ENCODE results near the gene TMOD2.

TMOD2 gene

DNA sequence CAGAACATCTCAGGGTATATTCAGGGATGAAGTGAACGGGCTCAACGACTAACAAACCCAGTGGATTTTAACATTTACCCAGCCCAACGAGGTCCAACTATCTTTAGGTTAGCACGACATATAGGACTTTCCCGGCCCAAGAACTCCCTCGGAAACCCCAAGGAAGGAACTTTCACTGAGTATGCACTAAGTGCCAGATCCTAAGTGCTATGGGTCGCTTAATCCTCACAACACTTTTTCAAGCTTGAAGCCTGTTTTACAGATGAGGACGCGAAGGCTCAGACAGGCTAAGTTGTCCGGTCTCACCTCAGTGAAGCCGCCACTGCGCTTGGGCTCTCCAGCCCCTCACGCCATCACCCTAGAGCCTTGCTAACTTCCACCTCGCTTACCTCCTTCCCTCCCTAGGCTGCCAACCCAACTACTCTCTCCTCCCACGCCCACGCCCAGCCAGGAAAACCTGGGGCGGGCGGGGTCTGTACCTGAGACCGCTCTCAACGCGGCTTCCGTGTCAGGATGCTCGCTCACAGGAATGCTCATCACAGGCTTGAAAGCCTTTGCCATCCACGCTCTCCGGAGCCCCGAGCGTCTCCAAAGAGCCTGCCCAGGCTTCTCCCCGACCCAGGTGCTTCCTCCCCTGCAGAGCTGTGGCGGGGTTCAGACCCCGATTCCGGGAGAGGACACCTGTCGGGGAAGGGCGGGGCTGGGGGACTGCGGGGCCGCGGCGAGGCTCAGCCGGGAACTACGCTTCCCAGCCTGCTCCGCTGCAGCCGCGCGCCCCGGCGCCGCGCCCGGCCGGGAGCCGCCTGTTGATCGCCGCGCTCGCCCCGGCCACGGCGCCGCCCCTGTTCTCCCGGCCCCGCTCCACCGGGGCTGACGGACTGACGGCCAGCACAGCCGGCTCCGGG lies at the start of gene TMOD2:
TMOD2 (plus strand) TSS at position 806 of the 905 bp plus-strand sequence. CDS start 14,845 bp downstream, outside the sequence.
- peak; percentile 34 for DNase-seq

DNA sequence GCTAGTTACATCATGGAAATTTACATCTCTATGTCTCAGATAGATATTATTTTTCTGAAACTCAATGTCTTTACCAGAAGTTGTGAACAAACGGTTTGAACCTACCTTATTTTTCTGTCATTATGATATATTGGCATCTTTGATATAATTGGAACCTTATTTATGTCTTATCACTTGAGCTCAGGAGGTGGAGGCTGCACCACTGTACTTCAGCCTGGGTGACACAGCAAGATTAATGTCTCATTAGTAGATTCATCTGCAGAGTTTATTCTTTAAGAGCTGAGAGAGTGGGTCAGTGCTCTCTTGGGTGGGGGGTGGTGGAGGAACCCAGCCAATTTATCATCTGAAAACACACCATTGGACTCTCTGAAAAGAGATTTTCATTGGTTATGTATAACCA lies 48.7 kb upstream of the TMOD2 start:
- no peak for DNase-seq

DNA sequence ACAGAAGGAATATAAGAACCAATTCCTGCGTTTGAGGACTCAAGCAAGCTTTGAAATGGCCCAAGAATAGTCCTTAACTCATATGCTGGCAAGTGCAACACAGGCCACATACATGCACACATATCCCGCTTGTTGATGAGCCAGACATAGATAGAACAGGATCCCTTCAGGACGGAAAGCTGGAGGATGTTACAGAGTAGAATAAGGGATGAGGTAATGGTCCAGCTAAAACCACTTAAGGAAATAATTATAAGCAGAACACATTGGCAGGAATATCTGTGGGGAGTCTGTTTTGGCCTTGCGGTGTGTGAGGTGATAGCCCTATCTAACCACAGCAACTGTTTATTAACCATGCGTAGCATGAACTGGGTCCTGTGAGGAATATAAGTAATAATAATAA lies 45.1 kb upstream of the TMOD2 start:
- DNase-seq: no peak

DNA sequence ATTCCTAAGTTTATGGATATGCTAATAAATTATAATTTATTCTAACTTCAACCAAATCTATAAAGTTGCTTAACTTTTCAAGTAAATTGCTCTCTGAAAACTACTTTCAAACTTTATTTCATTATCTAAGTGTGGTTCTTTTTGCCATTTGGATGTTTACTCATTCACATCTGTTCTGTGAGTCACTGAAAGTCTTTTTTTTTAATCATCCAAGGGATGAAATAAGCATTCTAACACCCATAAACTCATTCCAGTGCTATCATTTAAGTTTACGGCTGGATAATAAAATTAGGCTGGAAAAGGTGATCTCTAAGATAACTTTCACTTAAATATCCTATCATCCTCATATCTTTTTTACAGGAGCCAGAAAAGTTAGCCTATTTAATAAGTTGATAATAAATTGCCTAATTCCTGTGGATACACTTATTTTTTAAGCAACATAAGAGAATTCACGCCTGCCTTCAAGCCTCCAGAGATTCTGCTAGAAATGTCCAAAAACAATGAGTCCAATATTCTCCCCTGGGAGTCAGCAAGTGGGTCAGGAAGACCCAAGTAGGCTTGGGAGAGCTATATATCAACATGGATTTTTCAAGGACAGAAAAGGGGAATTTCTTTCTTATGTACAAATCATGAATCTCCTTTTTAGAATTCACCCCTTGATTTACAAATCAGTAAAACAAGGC lies 44.3 kb upstream of the TMOD2 start:
- DNase-seq: no peak

DNA sequence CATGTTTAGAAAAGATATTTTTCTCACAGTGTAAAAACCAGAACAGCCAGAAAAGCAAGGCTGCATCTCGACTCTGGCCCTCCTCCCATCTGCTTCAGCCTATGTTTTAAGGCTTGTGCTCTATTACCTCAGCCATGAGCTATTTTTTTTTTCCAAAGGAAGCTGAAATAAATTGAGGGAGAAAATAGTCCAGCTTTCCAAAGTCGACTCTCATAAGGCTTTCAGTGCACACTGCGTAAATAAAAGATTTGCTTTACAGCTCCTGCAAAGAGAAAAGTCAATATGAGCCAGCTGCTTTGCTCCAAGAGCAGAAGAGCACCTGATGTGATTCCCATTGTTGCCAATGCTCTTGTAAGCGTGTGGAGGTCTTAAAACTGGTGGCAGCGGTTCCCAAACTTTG lies 43.4 kb upstream of the TMOD2 start:
- peak; percentile 77 for DNase-seq

DNA sequence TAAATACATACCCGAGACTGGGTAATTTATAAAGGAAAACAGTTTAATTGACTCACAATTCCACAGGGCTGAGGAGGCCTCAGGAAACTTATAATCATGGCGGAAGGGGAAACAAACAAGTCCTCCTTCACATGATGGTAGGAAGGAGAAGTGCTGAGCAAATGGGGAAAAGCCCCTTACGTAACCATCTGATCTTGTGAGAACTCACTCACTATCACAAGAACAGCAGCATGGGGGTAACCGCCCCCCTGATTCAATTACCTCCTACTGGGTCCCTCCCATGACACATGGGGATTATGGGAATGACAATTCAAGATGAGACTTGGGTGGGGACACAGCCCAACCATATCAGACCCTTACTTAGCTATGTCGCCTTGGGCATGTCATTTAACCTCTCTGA lies 42.4 kb upstream of the TMOD2 start:
- no peak for DNase-seq

DNA sequence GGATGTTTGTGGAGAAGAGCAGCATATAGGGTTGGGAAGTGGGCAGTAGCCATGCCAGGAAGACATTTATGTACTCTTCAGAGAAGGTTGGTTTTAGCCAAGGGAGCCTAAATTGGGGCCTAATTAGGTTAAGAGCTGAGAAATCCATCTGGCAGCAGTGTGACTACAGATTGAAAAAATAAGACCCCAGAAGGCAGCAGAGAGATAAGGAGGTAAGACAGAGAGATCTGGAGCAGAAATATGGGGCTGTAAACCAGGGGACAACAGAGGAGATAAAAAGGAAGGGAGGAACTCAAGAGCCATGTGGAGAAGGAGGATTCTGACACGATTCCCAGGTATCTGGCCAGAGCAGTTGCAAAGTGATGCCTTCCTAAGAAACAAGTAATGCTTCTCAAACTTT lies 37.2 kb upstream of the TMOD2 start:
- DNase-seq: no peak

DNA sequence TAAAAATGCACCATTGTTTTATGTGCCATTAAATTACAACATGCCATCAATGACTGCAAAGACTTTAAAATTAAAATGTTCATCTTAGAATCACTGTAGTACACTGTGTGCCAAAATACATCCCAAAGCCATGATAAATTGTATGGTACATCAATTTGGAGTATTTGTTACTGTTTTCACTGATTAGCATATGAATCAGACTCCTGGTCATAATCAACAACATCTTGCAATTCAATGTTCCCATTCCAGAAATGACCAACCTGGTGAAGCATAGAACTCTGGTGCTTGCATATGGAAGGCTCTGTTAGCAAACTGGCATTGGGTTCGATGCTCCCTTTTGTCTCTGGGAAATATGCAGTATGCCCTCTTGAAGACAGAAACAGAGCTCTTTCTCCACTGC lies 36.5 kb upstream of the TMOD2 start:
- no peak for DNase-seq

DNA sequence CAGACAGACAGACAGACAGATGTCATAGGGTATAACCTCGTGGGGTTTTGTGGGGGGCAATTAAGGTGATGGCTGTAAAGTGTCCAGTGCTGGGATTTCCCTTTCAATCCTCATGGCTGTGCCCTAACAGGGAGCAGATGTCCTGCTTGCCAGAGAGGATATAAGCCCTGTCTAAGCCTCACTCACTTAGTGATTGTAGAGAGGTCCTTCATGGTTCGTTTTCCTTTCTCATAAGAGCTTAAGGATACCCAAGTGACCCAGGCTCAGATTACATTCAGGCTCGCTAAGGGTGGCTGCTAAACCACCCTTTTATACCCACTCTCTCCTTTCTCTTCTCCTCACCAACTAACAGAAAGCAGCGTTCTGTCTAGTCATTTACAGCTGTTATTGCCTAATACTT lies 33.2 kb upstream of the TMOD2 start:
- no peak for DNase-seq

DNA sequence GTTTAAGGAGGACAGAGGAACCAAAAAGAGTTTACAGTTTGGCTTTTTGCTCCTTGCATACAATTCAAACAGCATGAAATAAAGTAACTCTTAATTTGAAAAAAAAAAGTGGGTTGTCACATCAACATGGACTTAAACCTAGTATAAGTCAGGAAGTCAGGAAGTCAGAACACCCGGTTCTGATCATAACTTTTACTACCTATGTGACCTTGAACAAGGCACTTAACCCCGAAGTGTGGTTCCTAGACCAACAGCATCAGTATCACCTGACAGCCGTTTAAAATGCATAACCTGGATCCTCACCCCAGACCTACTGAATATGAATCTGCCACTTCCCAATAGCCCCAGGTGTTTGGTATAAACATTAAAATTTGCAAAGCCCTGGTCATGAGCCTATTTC lies 32.7 kb upstream of the TMOD2 start:
- no peak for DNase-seq

DNA sequence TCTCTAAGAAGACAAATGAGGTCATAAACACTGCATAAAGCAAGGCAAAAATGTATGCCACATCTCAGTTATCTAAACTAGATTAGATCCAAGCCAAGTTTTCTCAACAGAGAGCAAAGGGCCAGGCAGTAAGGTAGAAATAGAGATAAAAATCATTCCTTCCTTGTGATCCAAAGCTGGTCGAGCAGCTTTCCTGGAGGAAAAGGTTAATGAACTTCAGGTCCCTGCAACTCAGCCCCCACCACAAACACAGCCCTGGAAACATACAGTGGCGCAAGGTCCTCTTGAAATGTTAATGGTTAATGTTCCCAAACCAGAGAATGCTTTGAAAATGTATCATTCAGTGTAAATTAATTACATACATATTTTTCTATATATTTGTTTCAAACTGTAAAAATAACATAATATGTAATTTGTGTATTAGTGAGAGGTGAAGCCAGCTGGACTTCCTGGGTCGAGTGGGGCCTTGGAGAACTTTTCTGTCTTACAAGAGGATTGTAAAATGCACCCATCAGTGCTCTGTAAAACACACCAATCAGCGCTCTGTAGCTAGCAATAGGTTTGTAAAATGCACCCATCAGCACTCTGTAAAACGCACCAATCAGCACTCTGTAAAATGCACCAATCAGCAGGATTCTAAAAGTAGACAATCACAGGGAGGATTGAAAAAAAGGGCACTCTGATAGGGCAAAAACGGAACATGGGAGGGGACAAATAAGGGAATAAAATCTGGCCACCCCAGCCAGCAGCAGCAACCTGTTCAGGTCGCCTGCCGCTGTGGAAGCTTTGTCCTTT lies 31.0 kb upstream of the TMOD2 start:
- no peak for DNase-seq

DNA sequence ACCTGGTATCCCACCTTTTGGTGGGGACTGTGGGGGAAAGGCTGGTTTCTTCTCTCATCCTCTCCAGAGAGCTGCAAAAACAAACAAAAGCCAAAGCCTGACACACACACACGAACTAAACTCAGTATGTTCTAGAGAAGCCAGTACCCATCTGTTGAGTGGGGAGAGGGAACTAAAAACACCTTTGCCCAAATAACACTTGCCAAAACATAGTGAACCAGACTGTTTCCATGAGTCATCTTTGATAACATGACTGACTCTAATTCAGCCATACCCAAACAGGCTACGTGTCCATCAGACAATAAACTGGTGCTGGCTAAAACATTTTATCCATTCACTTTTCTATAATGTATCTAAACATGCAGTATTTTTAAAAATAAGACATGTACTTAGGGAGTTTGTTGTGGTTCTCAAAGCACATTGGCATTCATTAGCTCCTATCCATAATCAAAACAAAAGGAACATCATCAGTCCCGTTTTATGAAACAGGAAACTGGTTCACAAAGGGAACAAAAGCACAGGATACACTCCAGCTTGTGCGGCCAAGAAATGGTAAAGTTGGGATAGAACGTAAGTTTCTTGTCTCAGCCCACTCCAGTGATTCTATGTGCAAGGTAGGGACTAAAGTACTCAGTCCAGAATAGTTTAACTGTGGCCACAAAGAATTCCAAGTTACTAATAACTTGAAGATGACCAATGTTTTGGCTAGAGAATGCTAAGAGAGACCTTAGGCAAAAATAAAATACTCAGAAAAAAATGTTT lies 30.0 kb upstream of the TMOD2 start:
- DNase-seq: no peak

DNA sequence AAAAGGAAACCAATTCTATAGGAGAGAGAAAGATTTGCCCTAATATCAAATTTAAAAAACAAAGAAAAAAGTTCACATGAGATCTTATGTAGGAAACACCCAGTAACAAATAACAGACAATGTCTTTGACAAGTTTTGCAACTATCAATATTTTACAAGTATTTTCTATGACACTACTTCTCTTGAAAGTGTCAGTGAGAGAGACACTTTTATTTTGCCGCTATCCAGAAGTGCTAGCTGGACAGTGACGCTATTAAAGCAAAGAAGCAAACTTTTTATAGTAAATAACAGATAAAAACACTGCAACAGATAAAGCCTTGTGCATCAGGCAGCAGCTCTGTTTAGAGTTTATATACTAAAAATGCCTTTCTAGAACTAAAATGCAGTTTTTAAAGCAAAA lies 27.2 kb upstream of the TMOD2 start:
- no peak for DNase-seq

DNA sequence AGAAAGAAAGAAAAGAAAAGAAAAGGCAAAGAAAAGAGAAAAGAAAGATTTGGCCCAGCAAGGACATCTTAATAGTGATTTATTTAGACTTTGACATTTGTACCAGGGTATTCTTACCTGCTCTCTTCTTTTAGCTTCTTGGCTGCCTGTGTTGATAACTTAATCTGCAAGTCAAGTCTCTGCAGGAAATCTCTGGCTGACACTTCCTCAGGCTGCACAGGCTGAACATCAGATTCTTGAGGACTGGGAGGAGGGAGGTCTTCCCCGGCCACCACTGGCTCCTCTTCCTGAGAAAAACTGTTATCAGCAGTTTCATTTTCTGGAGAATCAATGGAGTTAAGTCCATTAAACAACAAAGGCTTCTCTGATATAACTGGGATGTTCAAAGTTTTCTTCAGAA lies 26.7 kb upstream of the TMOD2 start:
- no peak for DNase-seq

DNA sequence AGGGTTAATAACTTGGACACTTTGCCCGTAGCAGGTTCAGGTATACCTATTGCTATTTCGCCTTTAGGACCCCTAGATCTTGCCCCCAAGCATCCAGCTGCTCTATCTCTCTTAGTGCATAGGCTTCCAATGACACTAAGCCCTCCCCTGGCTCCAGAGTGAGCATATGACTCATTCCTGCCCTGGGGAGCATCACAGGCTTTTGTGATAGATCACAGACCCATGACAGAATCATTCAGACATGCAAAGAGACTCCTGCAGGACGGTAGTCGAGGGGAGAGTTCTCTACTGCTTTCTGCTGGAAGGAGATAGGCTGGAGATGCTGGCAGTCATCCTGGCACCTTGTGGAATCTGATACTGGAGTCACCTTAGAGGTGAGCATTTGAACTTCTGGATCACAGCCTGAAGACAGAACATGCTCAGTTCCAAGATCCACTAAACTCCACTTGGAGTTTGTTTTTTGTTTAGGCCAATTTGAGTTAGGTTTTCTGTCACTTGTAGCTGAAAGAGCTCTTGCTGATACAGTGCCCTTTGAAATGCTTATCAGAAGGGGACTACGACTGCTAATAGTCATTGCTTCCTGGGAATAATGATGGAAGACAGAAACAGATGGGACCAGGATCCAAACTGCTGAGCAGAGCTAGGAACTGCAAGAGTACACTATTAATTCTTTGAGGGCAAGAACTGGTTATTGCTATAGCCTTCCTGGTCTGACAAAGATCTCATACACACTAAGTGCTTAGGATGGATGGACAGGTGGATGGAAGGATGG lies 24.9 kb upstream of the TMOD2 start:
- DNase-seq: peak; percentile 33

DNA sequence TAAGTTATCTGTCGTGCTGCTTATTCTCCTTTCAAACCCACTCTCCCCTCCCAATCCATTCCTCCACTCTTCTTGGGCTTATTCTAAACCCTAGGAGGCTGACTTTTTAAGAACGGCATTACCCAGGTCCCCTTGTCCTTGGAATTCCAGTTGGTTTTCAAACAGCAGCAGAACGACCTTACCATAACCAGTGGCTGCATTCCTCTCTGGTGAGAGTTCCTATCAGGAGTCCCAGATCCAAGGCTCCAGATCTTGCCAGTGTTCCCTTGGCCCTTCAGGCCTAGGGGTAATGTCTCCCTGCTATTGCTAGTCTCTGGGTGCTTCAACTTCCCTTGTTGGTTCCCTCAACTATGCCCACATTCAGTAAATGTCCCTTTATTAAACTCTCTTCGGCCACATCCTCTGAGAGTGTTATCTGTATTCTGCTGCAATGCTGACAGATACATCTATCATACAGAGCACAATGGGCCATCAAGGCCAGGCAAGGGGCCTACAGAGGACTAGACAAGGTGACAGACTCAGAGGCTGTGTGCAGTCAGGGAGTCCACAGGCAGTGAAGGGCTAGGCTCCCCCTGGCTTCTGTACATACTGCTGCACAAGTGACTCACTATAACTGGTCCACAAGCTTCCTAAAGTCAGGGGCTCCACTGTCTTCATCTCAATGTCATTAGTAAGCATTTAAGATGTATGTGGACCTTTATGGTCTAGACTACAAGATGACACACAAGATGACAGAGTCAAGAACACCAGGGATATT lies 24.1 kb upstream of the TMOD2 start:
- no peak for DNase-seq

DNA sequence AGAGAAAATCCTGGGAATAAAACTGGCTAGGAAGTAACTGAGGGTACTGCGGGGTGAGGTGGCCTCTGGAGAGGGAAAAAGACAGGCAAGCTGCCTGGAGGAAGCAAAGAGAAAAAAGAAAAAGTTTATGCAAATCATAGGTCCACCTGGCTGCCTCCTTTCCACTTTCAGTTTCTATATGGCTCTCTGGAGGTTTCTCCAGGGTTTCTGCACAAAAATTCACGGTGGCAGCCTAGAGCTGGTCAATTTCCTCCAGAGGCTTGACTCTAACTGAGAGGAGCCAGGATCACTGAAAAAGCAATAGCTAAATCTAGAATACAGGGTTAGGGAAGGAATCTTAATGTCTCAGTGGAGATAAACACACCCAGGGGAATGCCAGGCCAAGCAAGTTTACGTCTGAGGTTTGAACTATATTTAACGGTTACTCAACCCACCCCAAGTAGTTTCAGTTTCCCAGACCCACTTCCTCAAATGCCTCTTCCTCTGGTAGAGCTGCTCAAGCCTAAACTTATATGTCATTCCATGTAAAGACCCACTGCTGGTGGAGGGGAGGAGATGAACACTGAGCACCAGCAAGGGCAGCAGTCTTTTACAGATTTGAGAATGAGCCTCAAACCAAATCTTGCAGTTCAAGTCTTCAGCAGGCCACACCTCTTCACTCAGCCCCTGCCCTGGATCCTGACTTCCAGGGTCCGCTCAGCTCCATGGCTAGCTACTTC lies 19.7 kb upstream of the TMOD2 start:
- DNase-seq: no peak

DNA sequence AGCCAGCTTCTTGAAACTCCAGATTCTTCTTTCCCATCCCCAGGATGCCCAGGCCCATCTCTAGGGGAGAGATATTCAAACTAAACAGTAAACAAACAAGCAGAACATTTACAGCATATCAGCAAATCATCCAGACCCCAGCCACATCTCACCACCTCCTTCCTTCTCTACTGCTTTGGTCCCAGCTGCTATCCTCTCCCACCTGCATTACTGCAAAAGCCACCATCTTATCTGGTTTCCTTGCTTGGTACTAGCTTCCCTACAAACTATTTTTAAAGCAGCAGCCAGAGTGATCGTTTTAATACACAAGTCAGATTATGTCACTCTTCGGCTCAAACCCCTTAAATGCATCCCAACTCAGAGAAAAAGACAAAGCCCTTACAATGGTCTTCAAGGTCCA lies 18.8 kb upstream of the TMOD2 start:
- DNase-seq: no peak

DNA sequence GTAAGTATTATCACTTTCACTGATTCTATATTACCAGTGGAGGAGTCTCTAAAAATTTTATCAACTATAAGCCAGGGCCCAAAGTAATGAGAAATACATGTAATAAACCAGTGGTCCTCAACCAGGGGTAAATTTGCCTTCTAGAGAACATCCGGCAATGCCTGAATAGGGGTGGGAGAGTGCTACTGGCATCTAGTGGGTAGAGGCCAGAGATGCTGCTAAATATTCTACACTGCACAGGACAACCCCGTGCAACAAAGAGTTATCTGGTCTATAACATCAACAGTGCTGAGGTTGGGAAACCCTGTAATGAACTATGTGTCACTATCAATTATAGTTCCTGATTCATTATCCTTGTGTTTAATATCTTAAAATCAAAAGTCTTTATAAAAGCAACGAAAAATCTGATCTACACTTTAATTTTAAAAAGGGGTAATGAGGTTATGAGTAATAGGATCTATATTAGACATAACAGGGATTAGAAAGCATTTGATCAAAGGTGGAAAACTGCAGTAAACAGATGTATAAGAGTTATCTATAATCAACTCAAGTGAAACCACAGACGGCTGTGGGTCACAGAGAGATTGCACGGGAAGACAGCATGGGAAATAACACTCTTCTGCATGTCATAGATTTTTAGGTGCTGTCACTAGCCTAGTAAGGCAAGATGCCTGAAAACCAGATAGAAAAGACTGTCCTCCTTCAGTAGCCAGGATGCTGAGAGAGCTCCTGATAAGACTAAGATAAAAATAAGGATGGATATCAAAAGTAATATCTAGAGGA lies 16.0 kb upstream of the TMOD2 start:
- no peak for DNase-seq

DNA sequence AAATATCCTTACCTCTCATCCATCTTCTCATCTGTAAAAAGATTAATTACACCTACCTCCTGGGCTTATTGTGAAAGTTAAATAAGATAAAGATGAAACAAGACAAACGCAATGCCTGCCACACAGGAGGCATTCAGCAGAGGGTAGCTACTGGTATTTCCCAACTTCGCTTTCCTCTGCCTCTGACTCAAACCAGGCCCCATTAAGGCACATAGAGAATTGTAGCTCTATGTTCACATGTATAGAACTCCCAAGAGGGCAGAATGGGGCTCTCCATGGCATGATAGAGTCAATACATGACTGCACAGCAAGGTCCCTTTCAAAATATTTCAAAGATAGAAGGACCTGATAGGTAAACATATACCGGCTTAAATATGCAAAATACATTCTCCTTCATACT lies 15.3 kb upstream of the TMOD2 start:
- DNase-seq: no peak
